ENCODE data around the gene DYNC2I2.

Gene DYNC2I2

DNA sequence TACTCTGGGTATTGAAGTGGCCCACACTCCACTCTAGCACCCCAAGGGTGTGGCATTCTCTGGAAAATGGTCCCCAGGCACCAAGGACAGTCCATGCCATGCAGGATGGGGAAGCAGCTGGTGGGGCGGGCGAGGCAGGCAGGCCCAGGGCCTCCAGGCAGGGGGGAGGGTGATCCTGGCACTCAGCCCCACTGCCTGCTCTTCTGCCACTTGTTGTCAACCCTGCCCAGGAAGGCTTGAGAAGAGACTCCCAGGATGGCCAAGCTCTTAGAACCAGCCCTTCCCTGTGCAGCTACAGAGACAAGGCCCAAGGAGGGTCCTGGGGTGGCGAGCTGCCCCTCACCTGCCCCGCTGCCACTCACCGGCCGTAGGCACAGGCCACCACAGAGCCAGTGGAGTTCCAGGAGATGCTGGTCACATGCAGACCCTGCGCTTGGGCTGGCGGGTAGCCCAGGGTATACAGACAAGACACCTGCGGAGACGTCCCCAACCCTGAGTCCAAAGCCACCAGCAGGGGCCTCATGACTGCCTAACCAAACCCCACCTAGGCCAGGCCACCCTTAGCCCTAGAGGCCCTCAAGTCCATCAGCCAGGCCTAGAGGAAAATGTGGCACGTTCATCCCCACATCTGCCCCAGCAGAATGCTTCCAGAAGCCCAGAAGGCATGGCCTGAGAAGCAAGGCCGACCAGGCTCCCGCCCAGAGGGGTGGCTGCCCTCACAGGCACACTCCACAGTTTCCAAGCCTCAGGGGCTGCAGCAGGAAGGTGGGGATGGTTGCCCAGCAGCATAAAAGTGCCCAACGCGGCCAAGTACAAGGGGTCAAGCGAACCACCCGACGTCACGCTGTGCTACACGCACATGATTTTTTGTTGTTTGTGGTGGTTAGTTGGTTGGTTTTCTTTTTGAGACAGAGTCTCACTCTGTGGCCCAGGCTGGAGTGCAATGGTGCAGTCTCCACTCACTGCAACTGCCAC is 19.8 kb downstream of the DYNC2I2 start:
- in situ Hi-C loops (cut with MboI; ENCODE audit: low sequenced_read_pairs), result no loop called here

DNA sequence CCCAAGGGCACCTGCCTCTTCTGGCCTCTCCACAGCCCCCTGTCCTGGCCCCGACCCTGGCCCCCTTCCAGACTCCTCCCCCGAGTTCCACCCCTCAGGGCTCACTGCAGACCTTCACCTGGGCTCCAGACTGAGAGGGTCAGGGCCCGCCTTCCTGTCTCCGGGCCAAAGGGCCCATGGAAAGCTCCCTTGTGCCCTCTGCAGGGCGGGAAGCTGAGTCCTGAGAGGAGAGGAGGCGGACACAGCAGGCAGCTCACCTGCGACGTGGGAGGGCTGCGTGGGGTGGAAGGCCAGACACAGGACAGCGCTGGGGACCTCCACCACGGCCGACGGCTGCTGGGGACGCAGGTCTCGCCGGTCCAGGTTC is 20.6 kb downstream of the DYNC2I2 start:
- in situ Hi-C loops (cut with MboI; ENCODE audit: low sequenced_read_pairs), result no loop called here

DNA sequence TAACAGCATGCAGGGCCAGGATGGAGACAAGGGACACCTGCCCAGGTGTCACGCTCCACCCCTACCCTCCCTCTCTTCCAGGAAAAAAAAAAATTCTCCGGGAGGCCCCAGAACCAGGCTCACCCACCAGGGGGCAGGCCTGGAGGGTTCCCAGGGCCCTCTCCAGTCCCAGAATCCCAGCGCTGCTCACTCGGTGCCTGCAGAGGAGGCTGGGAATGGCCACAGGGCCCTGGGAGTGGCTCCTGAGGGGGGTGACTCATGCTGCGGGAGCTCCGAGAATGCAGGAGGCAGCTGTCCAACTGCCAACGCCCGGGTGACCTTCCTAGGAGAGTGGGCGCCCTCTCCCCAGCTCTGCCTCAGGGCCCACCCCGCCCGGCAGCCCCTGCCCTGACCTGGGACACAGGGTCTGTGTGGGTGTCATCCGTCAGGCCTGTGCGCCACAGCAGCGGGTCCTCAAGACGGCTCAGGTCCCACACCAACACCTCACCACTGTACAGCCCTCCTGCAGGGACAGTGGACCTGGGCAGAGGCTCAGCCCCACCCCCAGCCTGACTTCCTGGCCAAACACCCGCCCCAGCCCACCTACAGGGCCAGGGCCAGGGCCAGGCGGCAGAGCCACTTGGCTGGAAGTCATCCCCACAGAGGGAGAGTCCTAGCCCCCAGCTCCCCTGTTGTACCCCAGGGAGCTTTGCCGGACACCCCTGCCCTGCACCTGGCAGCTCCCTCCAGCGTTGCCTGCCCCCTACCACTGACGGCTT is 21.2 kb downstream of the DYNC2I2 start:
- in situ Hi-C loops (cut with MboI; ENCODE audit: low sequenced_read_pairs), result no loop called here

DNA sequence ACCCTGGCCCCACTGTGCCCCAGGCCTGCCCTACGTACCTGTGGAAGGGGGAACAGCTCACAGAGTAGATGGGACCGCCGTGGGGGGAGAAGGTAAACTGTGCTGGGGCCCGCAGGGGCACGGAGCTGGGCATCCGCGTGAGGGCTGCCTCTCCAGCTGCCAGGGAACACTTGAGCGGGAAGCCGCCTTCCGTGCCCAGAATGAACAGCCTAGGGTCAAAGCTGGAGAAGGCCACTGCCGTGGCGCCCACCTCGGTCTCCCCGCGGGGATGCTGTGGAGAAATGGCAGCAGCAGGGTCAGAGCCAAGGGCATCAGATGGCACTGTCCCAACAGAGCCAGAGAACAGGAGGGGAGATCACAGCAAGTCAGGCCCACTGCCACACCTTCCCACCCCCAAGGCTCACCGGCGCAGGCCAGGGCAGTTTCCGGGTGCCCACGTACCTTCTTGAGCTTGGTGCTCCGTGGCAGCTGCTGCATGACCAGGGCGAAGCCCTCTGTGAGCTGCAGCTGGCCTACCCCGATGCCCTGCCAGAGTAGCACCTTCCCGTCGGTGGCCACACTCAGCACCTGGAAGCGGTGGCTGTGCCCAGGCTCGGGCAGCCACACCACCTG is 21.9 kb downstream of the DYNC2I2 start:
- in situ Hi-C loops (cut with MboI; ENCODE audit: low sequenced_read_pairs), result no loop called here

DNA sequence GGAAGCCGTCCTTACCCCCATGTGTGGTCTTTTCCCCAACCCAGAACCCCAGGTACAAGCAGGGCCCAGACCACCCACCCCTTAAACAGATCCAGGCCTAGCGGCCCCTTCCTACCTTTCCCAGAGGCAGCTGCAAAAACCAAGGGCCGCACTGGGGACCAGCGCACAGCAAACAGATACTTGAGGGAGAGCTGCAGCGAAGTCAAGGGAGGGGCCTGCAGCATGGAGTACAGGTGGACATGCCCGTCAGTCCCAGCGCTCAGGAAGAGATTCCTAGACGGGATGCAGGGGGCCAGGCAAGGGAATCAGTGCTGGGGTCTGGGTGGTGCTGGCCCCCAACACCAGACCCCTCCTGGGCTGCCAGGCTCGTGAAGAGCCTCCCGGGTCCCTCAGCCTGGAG is 22.5 kb downstream of the DYNC2I2 start:
- in situ Hi-C loops (cut with MboI; ENCODE audit: low sequenced_read_pairs), result no loop called here

DNA sequence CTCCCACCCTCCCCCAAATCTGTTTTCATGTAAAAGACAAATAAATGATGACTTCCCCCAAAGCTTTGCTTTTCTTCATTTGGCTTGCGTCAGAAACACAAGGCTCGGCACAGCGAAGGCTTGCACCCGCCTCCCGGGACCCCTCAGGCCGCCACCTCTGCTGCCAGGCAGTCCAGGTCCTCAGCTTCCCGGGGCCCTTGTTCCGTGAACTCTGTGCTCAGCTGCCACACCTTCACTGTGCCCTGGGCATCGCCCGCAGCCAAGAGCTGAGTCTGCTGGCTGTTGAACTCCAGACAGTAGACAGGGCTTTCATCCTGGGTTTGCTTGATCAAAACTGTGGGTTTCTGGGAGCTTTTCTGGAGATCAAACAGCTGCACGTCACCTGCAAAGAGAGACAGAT is 23.0 kb downstream of the DYNC2I2 start:
- in situ Hi-C loops (cut with MboI; ENCODE audit: low sequenced_read_pairs), result no loop called here

DNA sequence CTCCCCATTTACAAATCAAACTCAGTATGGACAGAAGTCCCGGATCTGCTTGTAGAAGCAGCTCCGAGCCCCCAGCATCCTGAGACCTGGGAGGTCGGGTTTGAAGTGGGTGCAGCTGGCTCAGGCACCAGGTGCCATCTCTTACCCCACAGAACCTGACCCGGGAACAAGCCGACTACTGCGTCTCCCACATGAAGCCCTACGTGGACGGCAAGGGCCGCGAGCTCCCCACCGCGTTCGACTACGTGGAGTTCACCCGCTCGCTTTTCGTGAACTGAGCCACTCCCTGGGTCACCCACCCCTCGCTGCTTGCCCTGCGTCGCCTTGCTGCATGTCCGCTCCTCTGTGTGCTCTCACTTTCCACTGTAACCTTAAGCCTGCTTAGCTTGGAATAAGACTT is 23.6 kb downstream of the DYNC2I2 start:
- in situ Hi-C loops (cut with MboI; ENCODE audit: low sequenced_read_pairs), result no loop called here

DNA sequence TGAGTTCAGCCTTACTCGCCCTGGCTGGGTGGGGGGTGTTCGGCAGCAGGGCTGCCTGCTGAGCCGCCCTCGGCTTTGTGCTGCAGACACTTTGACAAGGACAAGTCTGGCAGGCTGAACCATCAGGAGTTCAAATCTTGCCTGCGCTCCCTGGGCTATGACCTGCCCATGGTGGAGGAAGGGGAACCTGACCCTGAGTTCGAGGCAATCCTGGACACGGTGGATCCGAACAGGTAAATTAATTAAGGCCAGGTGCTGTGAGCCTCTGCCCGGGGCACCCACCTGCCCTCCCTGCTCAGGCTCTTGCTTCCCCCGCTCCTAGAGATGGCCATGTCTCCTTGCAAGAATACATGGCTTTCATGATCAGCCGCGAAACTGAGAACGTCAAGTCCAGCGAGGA is 24.2 kb downstream of the DYNC2I2 start:
- in situ Hi-C loops (cut with MboI; ENCODE audit: low sequenced_read_pairs), result no loop called here

DNA sequence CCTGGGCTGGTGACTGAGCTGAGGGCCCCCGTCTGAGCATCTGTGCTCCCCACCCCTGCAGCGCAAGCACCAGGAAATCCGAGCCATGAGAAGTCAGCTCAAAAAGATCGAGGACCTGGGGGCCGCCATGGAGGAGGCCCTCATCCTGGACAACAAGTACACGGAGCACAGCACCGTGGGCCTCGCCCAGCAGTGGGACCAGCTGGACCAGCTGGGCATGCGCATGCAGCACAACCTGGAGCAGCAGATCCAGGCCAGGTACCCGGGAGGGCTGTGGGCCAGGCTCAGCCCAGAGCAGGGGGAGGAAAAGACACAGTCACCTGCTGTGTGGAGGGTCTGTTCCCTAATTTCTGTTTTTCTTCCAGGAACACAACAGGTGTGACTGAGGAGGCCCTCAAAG is 24.6 kb downstream of the DYNC2I2 start:
- in situ Hi-C loops (cut with MboI; ENCODE audit: low sequenced_read_pairs), result no loop called here

DNA sequence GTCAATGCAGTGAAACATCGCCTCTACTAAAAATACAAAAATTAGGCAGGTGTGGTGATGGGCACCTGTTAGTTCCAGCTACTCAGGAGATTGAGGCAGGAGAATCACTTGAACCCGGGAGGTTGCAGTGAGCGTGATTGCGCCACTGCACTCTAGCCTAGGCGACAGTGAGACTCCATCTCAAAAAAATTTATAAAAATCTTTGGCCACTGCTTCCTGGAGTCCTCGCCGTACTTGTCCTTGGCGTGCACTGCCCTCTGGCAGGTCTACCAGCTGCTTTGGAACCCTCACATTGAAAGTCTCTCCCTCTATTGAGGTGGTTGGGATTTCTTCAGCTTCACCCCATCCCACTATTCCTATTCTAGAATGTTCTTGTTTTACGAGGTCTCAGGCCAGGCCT is 25.0 kb downstream of the DYNC2I2 start:
- in situ Hi-C loops (cut with MboI; ENCODE audit: low sequenced_read_pairs), result no loop called here

DNA sequence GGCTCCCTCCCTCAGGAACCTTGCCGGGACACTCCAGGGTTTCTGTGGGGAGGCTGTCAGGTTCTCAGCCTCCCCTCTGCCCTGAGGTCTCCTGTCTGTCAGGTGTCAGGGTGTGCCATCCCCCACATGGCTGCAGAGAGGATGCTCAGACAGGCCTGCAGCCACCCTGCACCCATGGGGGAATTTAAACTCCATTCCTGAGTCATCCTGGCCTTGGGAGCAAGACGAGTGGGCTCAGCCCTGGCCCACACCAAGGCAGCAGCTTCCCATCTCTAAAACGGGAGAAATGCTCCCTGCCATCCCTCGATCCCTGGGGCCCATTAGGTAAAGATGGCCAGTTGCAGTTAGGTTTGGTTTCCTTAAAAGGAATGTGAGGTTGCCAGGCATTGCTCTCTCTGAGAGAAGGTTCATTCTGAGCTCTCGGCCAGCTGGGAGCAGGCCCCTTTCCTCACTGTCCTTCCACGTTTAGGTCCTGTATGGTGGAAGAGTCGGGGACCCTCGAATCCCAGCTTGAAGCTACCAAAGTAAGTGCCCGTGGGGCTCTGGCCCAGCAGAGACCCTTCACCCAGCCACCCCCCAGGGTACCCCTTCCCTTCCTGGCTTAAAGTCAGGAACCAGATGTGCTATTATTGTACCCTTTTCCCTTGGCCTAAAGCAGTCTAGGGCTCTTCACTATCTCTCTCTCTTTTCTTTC is 26.6 kb downstream of the DYNC2I2 start:
- in situ Hi-C loops (cut with MboI; ENCODE audit: low sequenced_read_pairs), result no loop called here

DNA sequence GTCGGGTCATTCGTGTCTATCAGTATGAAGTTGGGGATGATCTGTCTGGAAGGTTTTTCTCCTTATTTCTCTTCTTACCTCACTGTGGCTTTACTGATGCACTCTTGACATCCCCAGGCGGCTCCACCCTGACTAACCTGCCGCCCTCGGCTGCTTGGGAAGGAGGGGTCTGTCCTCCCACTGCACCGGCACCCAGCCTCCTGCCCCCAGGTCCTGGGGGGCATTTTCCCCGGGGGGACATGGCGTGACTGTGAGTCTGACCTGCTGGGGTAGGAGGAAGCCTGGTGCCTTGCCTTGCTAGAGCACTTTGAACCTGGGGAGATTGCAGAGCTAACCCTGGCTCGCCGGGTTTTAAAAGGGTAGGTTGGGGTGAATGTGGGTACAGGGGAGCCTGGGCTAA is 27.5 kb downstream of the DYNC2I2 start:
- in situ Hi-C loops (cut with MboI; ENCODE audit: low sequenced_read_pairs), result no loop called here

DNA sequence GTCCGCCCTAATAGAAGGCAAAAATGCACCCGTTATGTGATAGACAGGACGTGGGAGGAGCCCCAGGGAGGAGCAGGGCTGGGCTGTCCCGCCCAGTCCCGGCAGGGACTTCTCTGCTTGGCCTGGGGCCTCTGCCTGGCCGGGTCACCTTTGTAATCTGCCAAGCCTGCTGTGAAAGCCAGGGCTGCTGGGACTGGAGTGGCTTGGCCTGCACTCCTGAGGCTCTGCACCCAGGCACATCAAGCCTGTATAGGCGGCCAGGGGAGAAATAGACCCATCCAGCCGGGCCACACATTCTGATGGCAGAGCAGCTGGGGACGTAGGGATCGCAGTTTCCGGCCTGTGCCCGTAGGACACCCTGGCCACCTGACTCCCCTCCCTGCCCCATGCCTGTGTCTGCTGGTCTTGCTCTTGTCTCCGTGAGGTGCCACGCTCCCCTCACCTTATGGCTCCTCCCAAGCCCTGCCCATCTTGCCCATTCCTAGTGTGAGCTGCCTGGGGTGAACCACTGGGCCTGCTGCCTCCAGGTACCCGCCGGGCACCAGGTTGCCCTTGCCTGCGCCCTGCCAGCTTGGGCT is 28.1 kb downstream of the DYNC2I2 start:
- in situ Hi-C loops (cut with MboI; ENCODE audit: low sequenced_read_pairs), result no loop called here

DNA sequence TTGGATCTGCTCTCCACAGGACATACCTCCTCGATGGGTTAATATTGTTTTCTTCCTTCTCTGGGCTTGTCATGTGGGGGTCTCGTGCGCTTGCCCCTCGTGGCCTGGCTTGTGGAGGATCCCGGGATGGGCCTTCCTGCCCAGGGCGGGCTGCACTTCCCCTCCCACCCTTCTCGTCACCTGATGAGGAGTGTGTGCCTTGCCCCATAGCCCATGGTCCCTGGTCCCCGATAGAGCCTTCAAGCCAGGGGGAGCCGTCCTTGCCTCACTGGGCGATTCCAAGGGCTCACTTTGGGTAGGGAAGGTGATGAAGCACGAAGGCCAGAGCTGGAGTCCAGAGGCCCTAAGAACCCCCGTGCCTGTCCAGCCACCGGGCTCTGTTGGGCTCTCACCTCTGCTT is 28.7 kb downstream of the DYNC2I2 start:
- in situ Hi-C loops (cut with MboI; ENCODE audit: low sequenced_read_pairs), result no loop called here

DNA sequence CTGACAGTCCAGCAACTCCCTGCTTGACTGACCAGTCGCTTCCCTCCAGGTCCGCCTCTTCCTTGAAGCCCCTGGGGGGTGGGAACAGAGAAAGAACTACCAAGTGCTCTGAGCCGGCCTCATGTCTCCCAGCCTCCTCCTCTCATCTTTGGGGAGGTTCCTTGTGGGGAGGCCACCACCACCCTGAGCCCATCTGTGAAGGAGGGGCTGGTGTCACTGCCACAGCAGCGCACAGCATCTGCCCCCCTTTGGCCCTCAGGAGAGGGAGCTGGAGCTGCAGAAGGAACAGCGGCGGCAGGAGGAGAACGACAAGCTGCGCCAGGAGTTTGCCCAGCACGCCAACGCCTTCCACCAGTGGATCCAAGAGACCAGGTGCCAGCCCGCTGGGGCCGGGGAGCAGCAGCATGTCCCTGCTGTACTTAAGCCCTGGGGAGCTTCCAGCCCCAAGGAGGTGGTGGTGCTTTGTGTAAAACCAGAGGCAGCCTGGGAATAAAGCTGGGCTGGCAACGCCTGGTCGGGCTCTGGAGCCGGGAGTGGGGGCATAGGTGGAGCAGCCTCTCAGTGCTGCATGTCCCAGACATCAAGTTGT is 29.4 kb downstream of the DYNC2I2 start:
- in situ Hi-C loops (cut with MboI; ENCODE audit: low sequenced_read_pairs), result no loop called here

DNA sequence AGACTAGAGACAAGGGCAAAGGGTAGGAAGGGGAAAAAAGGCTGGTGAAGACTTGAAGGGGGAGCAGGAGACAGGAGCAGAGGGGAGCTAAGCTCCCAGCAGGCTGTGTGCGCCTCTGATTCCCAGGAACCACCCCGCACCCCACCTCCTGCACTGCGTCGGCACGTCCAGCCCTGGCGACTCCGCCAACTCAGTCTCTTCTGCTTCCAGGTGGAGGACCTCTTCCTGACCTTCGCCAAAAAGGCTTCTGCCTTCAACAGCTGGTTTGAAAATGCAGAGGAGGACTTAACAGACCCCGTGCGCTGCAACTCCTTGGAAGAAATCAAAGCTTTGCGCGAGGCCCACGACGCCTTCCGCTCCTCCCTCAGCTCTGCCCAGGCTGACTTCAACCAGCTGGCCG is 30.5 kb downstream of the DYNC2I2 start:
- in situ Hi-C loops (cut with MboI; ENCODE audit: low sequenced_read_pairs), result no loop called here

DNA sequence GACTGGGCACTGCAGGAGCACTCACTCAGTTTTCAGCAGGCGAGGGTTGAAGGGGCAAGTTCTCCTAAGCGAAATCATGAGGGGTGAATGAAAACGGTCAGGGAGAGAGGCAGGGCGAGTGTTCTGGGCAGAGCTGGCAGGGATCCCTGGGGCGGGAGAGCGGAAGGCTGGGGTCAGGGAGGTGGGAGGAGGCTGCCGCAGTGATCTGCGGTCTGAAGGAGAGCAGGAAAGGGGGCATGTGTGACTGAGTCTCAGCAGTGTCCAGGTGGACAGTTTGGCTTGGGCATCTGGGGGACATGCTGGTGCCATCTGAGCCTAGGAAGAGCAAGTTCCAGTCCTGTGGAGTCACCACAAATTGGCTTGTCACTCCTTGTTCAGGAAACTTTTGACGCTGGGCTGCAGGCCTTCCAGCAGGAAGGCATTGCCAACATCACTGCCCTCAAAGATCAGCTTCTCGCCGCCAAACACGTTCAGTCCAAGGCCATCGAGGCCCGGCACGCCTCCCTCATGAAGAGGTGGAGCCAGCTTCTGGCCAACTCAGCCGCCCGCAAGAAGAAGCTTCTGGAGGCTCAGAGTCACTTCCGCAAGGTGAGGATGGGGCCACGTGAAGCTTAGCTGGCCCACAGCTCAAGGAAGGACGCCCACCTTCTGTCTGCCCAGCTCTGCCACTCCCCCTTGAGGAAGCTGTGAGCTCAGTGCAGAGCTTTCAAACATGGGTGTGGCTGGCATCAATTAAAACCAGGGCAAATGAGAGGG is 31.1 kb downstream of the DYNC2I2 start:
- in situ Hi-C loops (cut with MboI; ENCODE audit: low sequenced_read_pairs), result no loop called here

DNA sequence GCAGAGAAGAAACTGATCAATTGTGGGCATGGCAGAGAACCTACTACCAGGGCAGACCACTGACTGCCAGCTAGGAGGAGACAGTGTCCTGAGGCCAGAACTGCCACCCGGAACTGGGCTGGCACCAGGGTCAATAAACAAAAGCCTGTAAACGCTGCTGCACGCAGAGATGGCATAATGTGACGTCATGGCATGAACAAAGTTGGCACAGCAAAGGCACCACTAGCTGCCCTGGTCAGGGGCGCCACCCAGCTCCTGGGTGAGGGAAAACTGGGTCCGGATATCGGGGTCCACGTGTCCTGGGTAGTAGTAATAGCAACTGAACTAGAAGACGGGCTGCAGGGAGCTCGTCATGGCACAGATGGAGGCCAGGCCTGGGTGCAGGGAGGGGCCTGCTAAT is 32.1 kb downstream of the DYNC2I2 start:
- in situ Hi-C loops (cut with MboI; ENCODE audit: low sequenced_read_pairs), result no loop called here

DNA sequence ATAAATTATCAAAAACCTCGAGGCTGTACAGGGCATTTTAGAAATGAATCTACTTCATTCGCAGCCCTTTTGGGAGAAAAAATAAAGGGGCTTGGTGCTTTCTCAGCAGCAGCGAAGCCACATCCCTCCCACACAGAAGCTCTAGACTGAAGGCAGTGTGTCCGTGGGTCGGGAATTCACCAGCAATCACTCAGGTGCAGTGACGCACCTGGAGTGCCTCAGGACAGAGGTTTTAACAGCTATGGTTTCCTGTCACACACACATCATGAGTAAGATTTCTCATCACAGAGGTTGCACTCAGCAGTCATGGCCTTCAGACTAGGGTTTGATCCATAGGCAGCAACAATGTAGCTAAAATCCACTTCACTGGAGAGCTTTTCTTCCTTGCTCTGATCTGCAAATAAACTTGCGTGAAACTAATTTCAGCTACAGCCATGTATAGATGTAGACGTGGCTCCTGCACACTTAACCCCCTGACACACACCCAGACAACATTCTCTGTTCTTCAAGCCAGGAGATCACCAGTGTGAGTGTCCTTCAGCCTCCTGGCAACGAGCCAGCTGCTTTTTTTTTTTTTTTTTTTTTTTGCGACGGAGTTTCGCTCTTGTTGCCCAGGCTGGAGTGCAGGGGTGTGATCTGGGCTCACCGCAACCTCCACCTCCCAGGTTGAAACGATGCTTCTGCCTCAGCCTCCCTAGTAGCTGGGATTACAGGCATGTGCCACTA is 34.8 kb downstream of the DYNC2I2 start:
- in situ Hi-C loops (cut with MboI; ENCODE audit: low sequenced_read_pairs), result no loop called here
